GM23248 (cell line): ENCODE measurements around the gene RHAG. TPM values are rescaled to one million over a fixed set of nuclear protein-coding genes. Genes with fewer than 3 reads are reported as not detected.

ENCODE experiments used
- DNase-seq: peaks from one replicate; pipeline ENCODE4 v3.0.0-alpha.2; 2015
- H2AFZ ChIP-seq: fragments of 200-600 bp; sonication (generic); 2 replicates; pipeline ENCODE4 v1.6.1; 2016; ENCODE audit warnings: antibody characterized with exemption
- H3F3A ChIP-seq: fragments of 200-600 bp; sonication (generic); 2 replicates; pipeline ENCODE4 v1.6.1; 2016; ENCODE audit warnings: mild to moderate bottlenecking, antibody characterized with exemption, mixed run types; ENCODE audit not compliant: insufficient read depth
- H3K27ac ChIP-seq: fragments of 200-600 bp; sonication (generic); 2 replicates; pipeline ENCODE4 v1.5.1; 2016; ENCODE audit warnings: mild to moderate bottlenecking
- H3K27me3 ChIP-seq: fragments of 200-600 bp; sonication (generic); replicated peaks from 2 replicates; pipeline ENCODE4 v1.6.1; 2016; ENCODE audit warnings: mild to moderate bottlenecking; ENCODE audit not compliant: insufficient read depth
- H3K36me3 ChIP-seq: fragments of 200-600 bp; sonication (generic); 2 replicates; pipeline ENCODE4 v1.6.1; 2016; ENCODE audit warnings: low read depth, mild to moderate bottlenecking
- H3K4me1 ChIP-seq: fragments of 200-600 bp; sonication (generic); 2 replicates; pipeline ENCODE4 v1.6.1; 2016; ENCODE audit warnings: mild to moderate bottlenecking; ENCODE audit not compliant: insufficient read depth
- H3K4me2 ChIP-seq: fragments of 200-600 bp; sonication (generic); one replicate; pipeline ENCODE4 v1.6.1; 2016; ENCODE audit warnings: mild to moderate bottlenecking; ENCODE audit not compliant: unreplicated experiment
- H3K4me3 ChIP-seq: fragments of 200-600 bp; sonication (generic); 2 replicates; pipeline ENCODE4 v1.5.1; 2016; ENCODE audit warnings: mild to moderate bottlenecking
- H3K79me2 ChIP-seq: fragments of 200-600 bp; sonication (generic); 2 replicates; pipeline ENCODE4 v1.6.1; 2016; ENCODE audit warnings: mild to moderate bottlenecking; ENCODE audit not compliant: insufficient read depth
- H3K9ac ChIP-seq: fragments of 200-600 bp; sonication (generic); 2 replicates; pipeline ENCODE4 v1.6.1; 2016; ENCODE audit warnings: mild to moderate bottlenecking
- H3K9me2 ChIP-seq: fragments of 200-600 bp; sonication (generic); 2 replicates; pipeline ENCODE4 v1.6.1; 2016; ENCODE audit warnings: mixed run types, mild to moderate bottlenecking, moderate library complexity; ENCODE audit not compliant: insufficient read depth
- H3K9me3 ChIP-seq: fragments of 200-600 bp; sonication (generic); one replicate; pipeline ENCODE4 v1.6.1; 2017; ENCODE audit warnings: low read depth
- H4K20me1 ChIP-seq: fragments of 200-600 bp; sonication (generic); 2 replicates; pipeline ENCODE4 v1.6.0; 2016; ENCODE audit not compliant: insufficient read depth
- EZH2 ChIP-seq: fragments of 200-600 bp; sonication (generic); IDR thresholded peaks from 2 replicates; pipeline ENCODE4 v1.6.1; 2018; ENCODE audit warnings: antibody characterized with exemption, mild to moderate bottlenecking; ENCODE audit not compliant: insufficient read depth, poor library complexity, severe bottlenecking
- EZH2phosphoT487 ChIP-seq: fragments of 200-600 bp; sonication (generic); IDR thresholded peaks from 2 replicates; pipeline ENCODE4 v1.6.1; 2018; ENCODE audit warnings: antibody characterized with exemption, moderate library complexity, mild to moderate bottlenecking, low read depth; ENCODE audit not compliant: insufficient read depth
- WGBS, 2 experiments: methylation state at CpG; one replicate each; pipeline ENCODE4 v1.1.6; 2015 to 2017; ENCODE audit warnings: low lambda C conversion rate in 2 of 2, low coverage in 1 of 2; ENCODE audit errors: missing lambda C conversion rate in 2 of 2; 5-methylcytosine and 5-hydroxymethylcytosine counted together
- in situ Hi-C: fragments of 300-500 bp; cut with MboI; formaldehyde crosslinking; loops from 2 replicates; pipeline ENCODE4 v1.15.0; 2020
- polyA plus RNA-seq: library from polyadenylated mRNA; unstranded; fragments of >200 nt; fragmentation: Nextera tagmentation; extraction: Ambion mirVana; gene quantifications from 2 replicates; pipeline ENCODE4 v1.2.1, GENCODE V29; 2016
- total RNA-seq: library from RNA; depleted of rRNA; stranded (reverse); fragments of >200 nt; shearing (Covaris generic); gene quantifications from 2 replicates; pipeline ENCODE4 v1.2.3, GENCODE V29; 2014

Gene RHAG
- total and polyA plus RNA-seq, 2 experiments from 2014 or later = not detected

- no peak for DNase-seq
- in situ Hi-C loops = no loop called here
- 32 to 33% methylated on average over 1 of the region's 1 CpG for WGBS, 2 experiments
Measured at GRCh38 chr6:49582529-49582928, 54.1 kb downstream of the RHAG start.

GRCh38 chr6:49579649-49580048, 57.0 kb downstream of the RHAG start:
- DNase-seq = no peak
- Histone ChIP-seq H3F3A (no peaks in the 10 kb centered on the region), H4K20me1 (no peaks in the 10 kb centered on the region), H3K9me3 (no peaks in the 10 kb centered on the region), H3K4me1 (no peaks in the 10 kb centered on the region), H3K9me2 (no peaks in the 10 kb centered on the region), H3K36me3 (no peaks in the 10 kb centered on the region), H2AFZ (no peak overlapping the region), H3K27ac (no peak overlapping the region), H3K9ac (no peak overlapping the region), H3K79me2 (no peaks in the 10 kb centered on the region), H3K4me3 (no peak overlapping the region), H3K27me3 (peaks cover 11% of the 10 kb centered on the region), H3K4me2 (no peak overlapping the region)
- in situ Hi-C loops = no loop called here
- TF ChIP-seq EZH2 (no peak), EZH2phosphoT487 (no peak)

More at GRCh38 chr6:49582529-49582928, 54.1 kb downstream of the RHAG start:
- H3K4me1 ChIP-seq = no peaks in the 10 kb centered on the region
- H3K9ac ChIP-seq = no peak overlapping the region
- H3K27ac ChIP-seq = no peak overlapping the region
- TF ChIP-seq EZH2phosphoT487 (no peak), EZH2 (no peak)
- H3K36me3 ChIP-seq = no peaks in the 10 kb centered on the region
- peaks cover 9% of the 10 kb centered on the region for H3K27me3 ChIP-seq
- H3K79me2 ChIP-seq = no peaks in the 10 kb centered on the region
- H3K4me3 ChIP-seq = no peak overlapping the region
- H3K4me2 ChIP-seq = no peak overlapping the region
- no peaks in the 10 kb centered on the region for H3K9me2 ChIP-seq
- H4K20me1 ChIP-seq = no peaks in the 10 kb centered on the region
- H3F3A ChIP-seq = no peaks in the 10 kb centered on the region
- no peaks in the 10 kb centered on the region for H3K9me3 ChIP-seq
- H2AFZ ChIP-seq = no peak overlapping the region

GRCh38 chr6:49576618-49577017, 60.0 kb downstream of the RHAG start:
- Histone ChIP-seq H3K9ac (no peak overlapping the region), H3K27ac (no peak overlapping the region), H2AFZ (no peak overlapping the region), H3K9me2 (no peaks in the 10 kb centered on the region), H3K9me3 (no peaks in the 10 kb centered on the region), H3K4me1 (no peaks in the 10 kb centered on the region), H3K79me2 (no peaks in the 10 kb centered on the region), H3K4me2 (no peak overlapping the region), H3K36me3 (no peaks in the 10 kb centered on the region), H4K20me1 (no peaks in the 10 kb centered on the region), H3K4me3 (no peak overlapping the region), H3F3A (no peaks in the 10 kb centered on the region), H3K27me3 (peaks cover 16% of the 10 kb centered on the region)
- DNase-seq = no peak
- in situ Hi-C loops = no loop called here
- WGBS, 2 experiments = 33 to 41% methylated on average over 1 of the region's 1 CpG
- no peak for TF ChIP-seq EZH2phosphoT487
- no peak for TF ChIP-seq EZH2

- Histone ChIP-seq H3K9me3 (no peaks in the 10 kb centered on the region), H2AFZ (no peak overlapping the region), H3K27ac (no peak overlapping the region), H3K4me2 (no peak overlapping the region), H3F3A (no peaks in the 10 kb centered on the region), H3K27me3 (peaks cover 17% of the 10 kb centered on the region), H3K9me2 (no peaks in the 10 kb centered on the region), H3K4me1 (no peaks in the 10 kb centered on the region), H3K9ac (no peak overlapping the region), H3K36me3 (no peaks in the 10 kb centered on the region), H3K79me2 (no peaks in the 10 kb centered on the region), H3K4me3 (no peak overlapping the region), H4K20me1 (no peaks in the 10 kb centered on the region)
- in situ Hi-C loops = no loop called here
- no peak for TF ChIP-seq EZH2
- TF ChIP-seq EZH2phosphoT487 = no peak
- DNase-seq = peak; percentile 10
- 26 to 28% methylated on average over 6 of the region's 6 CpGs for WGBS, 2 experiments
Measured at GRCh38 chr6:49570474-49571079, 66.1 kb downstream of the RHAG start.

GRCh38 chr6:49565855-49566254, 70.8 kb downstream of the RHAG start:
- H3K4me2 ChIP-seq = no peak overlapping the region
- in situ Hi-C loops = no loop called here
- DNase-seq = no peak
- no peaks in the 10 kb centered on the region for H3K9me2 ChIP-seq
- WGBS, 2 experiments = 66 to 68% methylated on average over 10 of the region's 10 CpGs
- peaks cover 28% of the 10 kb centered on the region for H3K27me3 ChIP-seq
- H3K4me1 ChIP-seq = no peaks in the 10 kb centered on the region
- TF ChIP-seq EZH2 = no peak
- H3K4me3 ChIP-seq = no peak overlapping the region
- H4K20me1 ChIP-seq = no peaks in the 10 kb centered on the region
- H3K9me3 ChIP-seq = no peaks in the 10 kb centered on the region
- no peak overlapping the region for H2AFZ ChIP-seq
- H3K9ac ChIP-seq = no peak overlapping the region
- no peaks in the 10 kb centered on the region for H3K36me3 ChIP-seq
- no peak overlapping the region for H3K27ac ChIP-seq
- H3K79me2 ChIP-seq = no peaks in the 10 kb centered on the region
- no peaks in the 10 kb centered on the region for H3F3A ChIP-seq
